Vagina (tissue), 2 donors: ENCODE data around the gene C2orf81.

Experiments
- POLR2A ChIP-seq, 2 donors: fragments of 450-650 bp; IDR thresholded peaks; one replicate each; pipeline ENCODE4 v1.6.1; 2017; ENCODE audit warnings: antibody characterized with exemption in 2 of 2, mild to moderate bottlenecking in 2 of 2, moderate library complexity in 2 of 2
- TF ChIP-seq, protein P1 (sequence below), 3 experiments: fragments of 450-650 bp in 2 of 3; fragments of 200-600 bp in 1 of 3; sonication (generic) in 1 of 3; IDR thresholded peaks; one replicate each; pipeline ENCODE4 v1.5.1; 2017 to 2019; ENCODE audit warnings: antibody characterized with exemption in 3 of 3, mild to moderate bottlenecking in 2 of 3, moderate library complexity in 2 of 3

GRCh38 chr2:74439803-74440377, 18.5 kb upstream of the C2orf81 start:
- TF ChIP-seq, protein P1, sequence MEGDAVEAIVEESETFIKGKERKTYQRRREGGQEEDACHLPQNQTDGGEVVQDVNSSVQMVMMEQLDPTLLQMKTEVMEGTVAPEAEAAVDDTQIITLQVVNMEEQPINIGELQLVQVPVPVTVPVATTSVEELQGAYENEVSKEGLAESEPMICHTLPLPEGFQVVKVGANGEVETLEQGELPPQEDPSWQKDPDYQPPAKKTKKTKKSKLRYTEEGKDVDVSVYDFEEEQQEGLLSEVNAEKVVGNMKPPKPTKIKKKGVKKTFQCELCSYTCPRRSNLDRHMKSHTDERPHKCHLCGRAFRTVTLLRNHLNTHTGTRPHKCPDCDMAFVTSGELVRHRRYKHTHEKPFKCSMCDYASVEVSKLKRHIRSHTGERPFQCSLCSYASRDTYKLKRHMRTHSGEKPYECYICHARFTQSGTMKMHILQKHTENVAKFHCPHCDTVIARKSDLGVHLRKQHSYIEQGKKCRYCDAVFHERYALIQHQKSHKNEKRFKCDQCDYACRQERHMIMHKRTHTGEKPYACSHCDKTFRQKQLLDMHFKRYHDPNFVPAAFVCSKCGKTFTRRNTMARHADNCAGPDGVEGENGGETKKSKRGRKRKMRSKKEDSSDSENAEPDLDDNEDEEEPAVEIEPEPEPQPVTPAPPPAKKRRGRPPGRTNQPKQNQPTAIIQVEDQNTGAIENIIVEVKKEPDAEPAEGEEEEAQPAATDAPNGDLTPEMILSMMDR (IDR thresholded peaks at IDR 0.05) = no peak
- TF ChIP-seq POLR2A (IDR thresholded peaks at IDR 0.05) = no peak
